Measurements from ENCODE around the gene SHLD3.

SHLD3 gene

DNA sequence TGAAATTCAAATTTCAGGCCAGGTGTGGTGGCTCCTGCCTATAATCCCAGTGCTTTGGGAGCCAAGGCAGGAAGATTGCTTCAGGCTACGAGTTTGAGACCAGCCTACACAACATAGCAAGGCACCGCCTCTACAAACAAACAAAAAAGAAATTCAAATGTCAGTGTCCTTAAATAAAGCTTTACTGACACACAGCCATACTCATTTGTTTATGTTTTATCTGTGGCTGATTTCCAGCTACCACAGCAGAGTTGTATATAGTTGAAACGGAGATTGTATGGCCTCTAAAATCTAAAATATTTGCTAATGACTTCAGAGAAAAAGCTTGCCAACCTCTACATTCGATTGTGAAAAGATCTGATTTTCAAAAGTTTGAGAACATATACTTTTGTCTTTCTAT is 15.4 kb downstream of the SHLD3 start (continued):
- TF ChIP-seq, protein P1, sequence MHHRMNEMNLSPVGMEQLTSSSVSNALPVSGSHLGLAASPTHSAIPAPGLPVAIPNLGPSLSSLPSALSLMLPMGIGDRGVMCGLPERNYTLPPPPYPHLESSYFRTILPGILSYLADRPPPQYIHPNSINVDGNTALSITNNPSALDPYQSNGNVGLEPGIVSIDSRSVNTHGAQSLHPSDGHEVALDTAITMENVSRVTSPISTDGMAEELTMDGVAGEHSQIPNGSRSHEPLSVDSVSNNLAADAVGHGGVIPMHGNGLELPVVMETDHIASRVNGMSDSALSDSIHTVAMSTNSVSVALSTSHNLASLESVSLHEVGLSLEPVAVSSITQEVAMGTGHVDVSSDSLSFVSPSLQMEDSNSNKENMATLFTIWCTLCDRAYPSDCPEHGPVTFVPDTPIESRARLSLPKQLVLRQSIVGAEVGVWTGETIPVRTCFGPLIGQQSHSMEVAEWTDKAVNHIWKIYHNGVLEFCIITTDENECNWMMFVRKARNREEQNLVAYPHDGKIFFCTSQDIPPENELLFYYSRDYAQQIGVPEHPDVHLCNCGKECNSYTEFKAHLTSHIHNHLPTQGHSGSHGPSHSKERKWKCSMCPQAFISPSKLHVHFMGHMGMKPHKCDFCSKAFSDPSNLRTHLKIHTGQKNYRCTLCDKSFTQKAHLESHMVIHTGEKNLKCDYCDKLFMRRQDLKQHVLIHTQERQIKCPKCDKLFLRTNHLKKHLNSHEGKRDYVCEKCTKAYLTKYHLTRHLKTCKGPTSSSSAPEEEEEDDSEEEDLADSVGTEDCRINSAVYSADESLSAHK (tag by site-specific recombination; IDR thresholded peaks at IDR 0.05), result no peak
- TF ChIP-seq ZNF843 (tag by site-specific recombination; IDR thresholded peaks at IDR 0.05) (no peak), ZNF560 (tag by site-specific recombination; IDR thresholded peaks at IDR 0.05; ENCODE audit: borderline replicate concordance) (no peak), ZNF140 (tag by site-specific recombination; IDR thresholded peaks at IDR 0.05) (no peak), ZNF561 (tag by site-specific recombination; IDR thresholded peaks at IDR 0.05; ENCODE audit: borderline replicate concordance) (no peak), ZNF777 (tag by site-specific recombination; IDR thresholded peaks at IDR 0.05; ENCODE audit: borderline replicate concordance) (no peak), ZBTB48 (tag by site-specific recombination; IDR thresholded peaks at IDR 0.05) (no peak), PRDM1 (tag by site-specific recombination; IDR thresholded peaks at IDR 0.05) (no peak)

GRCh38 chr5:65646938-65647337 is 22.1 kb downstream of the SHLD3 start:
- POLR2A ChIA-PET, result interaction anchor here (1.0 kb wide), 1 partner anchor 23 kb away, joined by 3 read pairs; the partner anchor contains the start of gene TRIM23
- Histone ChIP-seq H3K9me3 (ENCODE audit: control insufficient read depth, insufficient read depth, low read depth, low read length) (no peaks in the 10 kb centered on the region), H3K27ac (ENCODE audit: extremely low read depth, low read depth, low read length) (no peak overlapping the region), H3K4me3 (ENCODE audit: low read depth, low read length) (no peak overlapping the region), H3K36me3 (ENCODE audit: control insufficient read depth in 2 of 2, insufficient read depth in 1 of 2, low read length in 2 of 2) (peaks cover 4 to 9% of the 10 kb centered on the region in 2 experiments), H3K4me1 (ENCODE audit: control insufficient read depth, insufficient read depth, low read length) (no peaks in the 10 kb centered on the region)
- CTCF ChIA-PET, result no interaction called here
- TF ChIP-seq REPIN1 (tag by site-specific recombination; IDR thresholded peaks at IDR 0.05; ENCODE audit: low read depth), result no peak
- no peak for TF ChIP-seq HOXD13 (CRISPR knock-in tag; IDR thresholded peaks at IDR 0.05; ENCODE audit: borderline replicate concordance)
- no peak for TF ChIP-seq HIC1 (tag by site-specific recombination; IDR thresholded peaks at IDR 0.05)
- TF ChIP-seq ZNF280D (tag by site-specific recombination; IDR thresholded peaks at IDR 0.05), result no peak
- TF ChIP-seq ZFP69B (tag by site-specific recombination; IDR thresholded peaks at IDR 0.05), result no peak
- 0 out of 2 replicates have a peak, but pooled peaks have one; percentile 23 for TF ChIP-seq ZNF629 (tag by site-specific recombination; IDR thresholded peaks at IDR 0.05)
- TF ChIP-seq, protein P2, sequence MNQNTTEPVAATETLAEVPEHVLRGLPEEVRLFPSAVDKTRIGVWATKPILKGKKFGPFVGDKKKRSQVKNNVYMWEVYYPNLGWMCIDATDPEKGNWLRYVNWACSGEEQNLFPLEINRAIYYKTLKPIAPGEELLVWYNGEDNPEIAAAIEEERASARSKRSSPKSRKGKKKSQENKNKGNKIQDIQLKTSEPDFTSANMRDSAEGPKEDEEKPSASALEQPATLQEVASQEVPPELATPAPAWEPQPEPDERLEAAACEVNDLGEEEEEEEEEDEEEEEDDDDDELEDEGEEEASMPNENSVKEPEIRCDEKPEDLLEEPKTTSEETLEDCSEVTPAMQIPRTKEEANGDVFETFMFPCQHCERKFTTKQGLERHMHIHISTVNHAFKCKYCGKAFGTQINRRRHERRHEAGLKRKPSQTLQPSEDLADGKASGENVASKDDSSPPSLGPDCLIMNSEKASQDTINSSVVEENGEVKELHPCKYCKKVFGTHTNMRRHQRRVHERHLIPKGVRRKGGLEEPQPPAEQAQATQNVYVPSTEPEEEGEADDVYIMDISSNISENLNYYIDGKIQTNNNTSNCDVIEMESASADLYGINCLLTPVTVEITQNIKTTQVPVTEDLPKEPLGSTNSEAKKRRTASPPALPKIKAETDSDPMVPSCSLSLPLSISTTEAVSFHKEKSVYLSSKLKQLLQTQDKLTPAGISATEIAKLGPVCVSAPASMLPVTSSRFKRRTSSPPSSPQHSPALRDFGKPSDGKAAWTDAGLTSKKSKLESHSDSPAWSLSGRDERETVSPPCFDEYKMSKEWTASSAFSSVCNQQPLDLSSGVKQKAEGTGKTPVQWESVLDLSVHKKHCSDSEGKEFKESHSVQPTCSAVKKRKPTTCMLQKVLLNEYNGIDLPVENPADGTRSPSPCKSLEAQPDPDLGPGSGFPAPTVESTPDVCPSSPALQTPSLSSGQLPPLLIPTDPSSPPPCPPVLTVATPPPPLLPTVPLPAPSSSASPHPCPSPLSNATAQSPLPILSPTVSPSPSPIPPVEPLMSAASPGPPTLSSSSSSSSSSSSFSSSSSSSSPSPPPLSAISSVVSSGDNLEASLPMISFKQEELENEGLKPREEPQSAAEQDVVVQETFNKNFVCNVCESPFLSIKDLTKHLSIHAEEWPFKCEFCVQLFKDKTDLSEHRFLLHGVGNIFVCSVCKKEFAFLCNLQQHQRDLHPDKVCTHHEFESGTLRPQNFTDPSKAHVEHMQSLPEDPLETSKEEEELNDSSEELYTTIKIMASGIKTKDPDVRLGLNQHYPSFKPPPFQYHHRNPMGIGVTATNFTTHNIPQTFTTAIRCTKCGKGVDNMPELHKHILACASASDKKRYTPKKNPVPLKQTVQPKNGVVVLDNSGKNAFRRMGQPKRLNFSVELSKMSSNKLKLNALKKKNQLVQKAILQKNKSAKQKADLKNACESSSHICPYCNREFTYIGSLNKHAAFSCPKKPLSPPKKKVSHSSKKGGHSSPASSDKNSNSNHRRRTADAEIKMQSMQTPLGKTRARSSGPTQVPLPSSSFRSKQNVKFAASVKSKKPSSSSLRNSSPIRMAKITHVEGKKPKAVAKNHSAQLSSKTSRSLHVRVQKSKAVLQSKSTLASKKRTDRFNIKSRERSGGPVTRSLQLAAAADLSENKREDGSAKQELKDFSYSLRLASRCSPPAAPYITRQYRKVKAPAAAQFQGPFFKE (tag by site-specific recombination; IDR thresholded peaks at IDR 0.05; ENCODE audit: borderline replicate concordance), result no peak
- no peak for TF ChIP-seq OSR2 (tag by site-specific recombination; IDR thresholded peaks at IDR 0.05)
- TF ChIP-seq ZBTB48 (tag by site-specific recombination; IDR thresholded peaks at IDR 0.05), result no peak
- no peak for TF ChIP-seq ZBTB8A (tag by site-specific recombination; IDR thresholded peaks at IDR 0.05)
- TF ChIP-seq ZNF202 (tag by site-specific recombination; IDR thresholded peaks at IDR 0.05; ENCODE audit: borderline replicate concordance), result no peak
- TF ChIP-seq, protein P3, sequence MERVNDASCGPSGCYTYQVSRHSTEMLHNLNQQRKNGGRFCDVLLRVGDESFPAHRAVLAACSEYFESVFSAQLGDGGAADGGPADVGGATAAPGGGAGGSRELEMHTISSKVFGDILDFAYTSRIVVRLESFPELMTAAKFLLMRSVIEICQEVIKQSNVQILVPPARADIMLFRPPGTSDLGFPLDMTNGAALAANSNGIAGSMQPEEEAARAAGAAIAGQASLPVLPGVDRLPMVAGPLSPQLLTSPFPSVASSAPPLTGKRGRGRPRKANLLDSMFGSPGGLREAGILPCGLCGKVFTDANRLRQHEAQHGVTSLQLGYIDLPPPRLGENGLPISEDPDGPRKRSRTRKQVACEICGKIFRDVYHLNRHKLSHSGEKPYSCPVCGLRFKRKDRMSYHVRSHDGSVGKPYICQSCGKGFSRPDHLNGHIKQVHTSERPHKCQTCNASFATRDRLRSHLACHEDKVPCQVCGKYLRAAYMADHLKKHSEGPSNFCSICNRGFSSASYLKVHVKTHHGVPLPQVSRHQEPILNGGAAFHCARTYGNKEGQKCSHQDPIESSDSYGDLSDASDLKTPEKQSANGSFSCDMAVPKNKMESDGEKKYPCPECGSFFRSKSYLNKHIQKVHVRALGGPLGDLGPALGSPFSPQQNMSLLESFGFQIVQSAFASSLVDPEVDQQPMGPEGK (tag by site-specific recombination; IDR thresholded peaks at IDR 0.05), result no peak

Data from HEK293 (cell line).